ENCODE measurements around the gene HOXA9. TPM values are rescaled to one million over a fixed set of nuclear protein-coding genes. Genes with fewer than 3 reads are reported as not detected.

HOXA9 gene
- total RNA-seq, 1 donor: 105 TPM

GRCh38 chr7:27145165-27145913 lies 20.0 kb downstream of the HOXA9 start:
- DNase-seq (ENCODE audit: low read depth in 2 of 3, low spot score in 2 of 3): no peak

GRCh38 chr7:27144781-27145164 lies 20.6 kb downstream of the HOXA9 start:
- no peak for DNase-seq (ENCODE audit: low read depth in 2 of 3, low spot score in 2 of 3)

- DNase-seq (ENCODE audit: low read depth in 2 of 3, low spot score in 2 of 3): no peak
Measured at GRCh38 chr7:27143950-27144780, 21.2 kb downstream of the HOXA9 start.

GRCh38 chr7:27143023-27143949 lies 22.1 kb downstream of the HOXA9 start, which contains the start of gene HOXA5:
Gene HOXA5, minus strand, starts transcription at chr7:27143681. Its CDS starts 74 bp downstream, at chr7:27143607.
- peak in 1 of 3 donors; percentile 78 for DNase-seq (ENCODE audit: low read depth in 2 of 3, low spot score in 2 of 3)

GRCh38 chr7:27142580-27143022 lies 22.7 kb downstream of the HOXA9 start:
- DNase-seq (ENCODE audit: low read depth in 2 of 3, low spot score in 2 of 3): no peak

- DNase-seq (ENCODE audit: low read depth in 2 of 3, low spot score in 2 of 3): no peak
Measured at GRCh38 chr7:27141923-27142579, 23.3 kb downstream of the HOXA9 start.

GRCh38 chr7:27141137-27141922 lies 24.0 kb downstream of the HOXA9 start:
- DNase-seq (ENCODE audit: low read depth in 2 of 3, low spot score in 2 of 3): no peak

GRCh38 chr7:27140126-27140857 lies 25.0 kb downstream of the HOXA9 start:
- no peak for DNase-seq (ENCODE audit: low read depth in 2 of 3, low spot score in 2 of 3)

GRCh38 chr7:27139334-27140125 lies 25.8 kb downstream of the HOXA9 start:
- DNase-seq (ENCODE audit: low read depth in 2 of 3, low spot score in 2 of 3): no peak

- DNase-seq (ENCODE audit: low read depth in 2 of 3, low spot score in 2 of 3): no peak
Measured at GRCh38 chr7:27138985-27139333, 26.4 kb downstream of the HOXA9 start.

- DNase-seq (ENCODE audit: low read depth in 2 of 3, low spot score in 2 of 3): no peak
Measured at GRCh38 chr7:27138472-27138871, 26.9 kb downstream of the HOXA9 start.

- no peak for DNase-seq (ENCODE audit: low read depth in 2 of 3, low spot score in 2 of 3)
Measured at GRCh38 chr7:27137640-27138315, 27.6 kb downstream of the HOXA9 start.

- DNase-seq (ENCODE audit: low read depth in 2 of 3, low spot score in 2 of 3): peak in 1 of 3 donors; percentile 52
Measured at GRCh38 chr7:27134392-27134791, 30.9 kb downstream of the HOXA9 start.

- no peak for DNase-seq (ENCODE audit: low read depth in 2 of 3, low spot score in 2 of 3)
Measured at GRCh38 chr7:27133409-27134231, 31.7 kb downstream of the HOXA9 start.

- DNase-seq (ENCODE audit: low read depth in 2 of 3, low spot score in 2 of 3): no peak
Measured at GRCh38 chr7:27132978-27133377, 32.4 kb downstream of the HOXA9 start.

- no peak for DNase-seq (ENCODE audit: low read depth in 2 of 3, low spot score in 2 of 3)
Measured at GRCh38 chr7:27132214-27132613, 33.1 kb downstream of the HOXA9 start.

- no peak for DNase-seq (ENCODE audit: low read depth in 2 of 3, low spot score in 2 of 3)
Measured at GRCh38 chr7:27131390-27131819, 33.9 kb downstream of the HOXA9 start.
